ENCODE data around the gene SNX5.

Gene SNX5

GRCh38 chr20:17936286-17936760 is 32.3 kb downstream of the SNX5 start:
- no peak for TF ChIP-seq CTCF (IDR thresholded peaks at IDR 0.05; ENCODE audit: control insufficient read depth, extremely low read depth, insufficient read depth)
- no peak overlapping the region for H3K4me3 ChIP-seq (ENCODE audit: low read depth, low read length)
- no peak for DNase-seq (ENCODE audit: low read depth)

- H3K4me3 ChIP-seq (ENCODE audit: low read depth, low read length) = no peak overlapping the region
- DNase-seq (ENCODE audit: low read depth) = no peak
- TF ChIP-seq CTCF (IDR thresholded peaks at IDR 0.05; ENCODE audit: control insufficient read depth, extremely low read depth, insufficient read depth) = no peak
These were observed 32.8 kb downstream of the SNX5 start for GRCh38 chr20:17935761-17936160.

- no peak for DNase-seq (ENCODE audit: low read depth)
- TF ChIP-seq CTCF (IDR thresholded peaks at IDR 0.05; ENCODE audit: control insufficient read depth, extremely low read depth, insufficient read depth) = no peak
These were observed 33.4 kb downstream of the SNX5 start for GRCh38 chr20:17935186-17935585.

GRCh38 chr20:17934141-17934862 is 34.3 kb downstream of the SNX5 start:
- DNase-seq (ENCODE audit: low read depth) = no peak
- no peak for TF ChIP-seq CTCF (IDR thresholded peaks at IDR 0.05; ENCODE audit: control insufficient read depth, extremely low read depth, insufficient read depth)
- H3K4me3 ChIP-seq (ENCODE audit: low read depth, low read length) = no peak overlapping the region

More at GRCh38 chr20:17935186-17935585, 33.4 kb downstream of the SNX5 start:
- H3K4me3 ChIP-seq (ENCODE audit: low read depth, low read length) = no peak overlapping the region

- no peak overlapping the region for H3K4me3 ChIP-seq (ENCODE audit: low read depth, low read length)
- no peak for DNase-seq (ENCODE audit: low read depth)
- no peak for TF ChIP-seq CTCF (IDR thresholded peaks at IDR 0.05; ENCODE audit: control insufficient read depth, extremely low read depth, insufficient read depth)
These were observed 34.9 kb downstream of the SNX5 start for GRCh38 chr20:17933711-17934110.

GRCh38 chr20:17933121-17933520 is 35.5 kb downstream of the SNX5 start:
- no peak overlapping the region for H3K4me3 ChIP-seq (ENCODE audit: low read depth, low read length)
- no peak for TF ChIP-seq CTCF (IDR thresholded peaks at IDR 0.05; ENCODE audit: control insufficient read depth, extremely low read depth, insufficient read depth)
- DNase-seq (ENCODE audit: low read depth) = no peak

- H3K4me3 ChIP-seq (ENCODE audit: low read depth, low read length) = no peak overlapping the region
- no peak for TF ChIP-seq CTCF (IDR thresholded peaks at IDR 0.05; ENCODE audit: control insufficient read depth, extremely low read depth, insufficient read depth)
- DNase-seq (ENCODE audit: low read depth) = no peak
These were observed 36.2 kb downstream of the SNX5 start for GRCh38 chr20:17932396-17932795.
